Measurements from ENCODE around the gene AP5S1.

GRCh38 chr20:3843490-3843889 lies 23.1 kb downstream of the AP5S1 start:
- TF ChIP-seq CREM (CRISPR knock-in tag; IDR thresholded peaks at IDR 0.05) = no peak
- TF ChIP-seq CTCF (IDR thresholded peaks at IDR 0.05) = no peak
- no peak for TF ChIP-seq NR1H2 (CRISPR knock-in tag; IDR thresholded peaks at IDR 0.05)

Measured in WTC11 (cell line).